Hematopoietic multipotent progenitor cell treated with erythropoietin and hydrocortisone succinate and interleukin-3 and kit ligand, for 15 days (in vitro differentiated cells): ENCODE data around the gene RREB1.
A peak's percentile ranks its signal among the peaks of the same experiment; 100 is the strongest.

Experiments
- DNase-seq: peaks from one replicate; pipeline ENCODE4 v3.0.0-alpha.2; 2015; ENCODE audit warnings: low spot score

The RREB1 gene

GRCh38 chr6:7088076-7088742 is 19.6 kb upstream of the RREB1 start:
- no peak for DNase-seq

GRCh38 chr6:7098993-7099392 is 8.8 kb upstream of the RREB1 start:
- no peak for DNase-seq

GRCh38 chr6:7100072-7100752 is 7.5 kb upstream of the RREB1 start:
- no peak for DNase-seq

- no peak for DNase-seq
Observed at GRCh38 chr6:7100753-7101081, 7.0 kb upstream of the RREB1 start.

GRCh38 chr6:7101290-7101689 is 6.5 kb upstream of the RREB1 start:
- DNase-seq: no peak

GRCh38 chr6:7104752-7105151 is 3.0 kb upstream of the RREB1 start:
- DNase-seq: no peak

- no peak for DNase-seq
Observed at GRCh38 chr6:7106215-7106751, 1.5 kb upstream of the RREB1 start.

GRCh38 chr6:7106752-7107577 is 796 bp upstream of the RREB1 start:
- peak; percentile 80 for DNase-seq

GRCh38 chr6:7108196-7108963 is 619 bp downstream of the RREB1 start:
- no peak for DNase-seq

- DNase-seq: peak; percentile 60
Observed at GRCh38 chr6:7108964-7109836, 1.4 kb downstream of the RREB1 start.

- DNase-seq: no peak
Observed at GRCh38 chr6:7110092-7110792, 2.5 kb downstream of the RREB1 start.

- DNase-seq: no peak
Observed at GRCh38 chr6:7111095-7111690, 3.4 kb downstream of the RREB1 start.

- no peak for DNase-seq
Observed at GRCh38 chr6:7112171-7112570, 4.4 kb downstream of the RREB1 start.

- peak; percentile 53 for DNase-seq
Observed at GRCh38 chr6:7112741-7113313, 5.1 kb downstream of the RREB1 start.

- DNase-seq: no peak
Observed at GRCh38 chr6:7114744-7115458, 7.1 kb downstream of the RREB1 start.

GRCh38 chr6:7115543-7116231 is 7.9 kb downstream of the RREB1 start:
- DNase-seq: no peak

GRCh38 chr6:7119272-7119801 is 11.6 kb downstream of the RREB1 start:
- no peak for DNase-seq

GRCh38 chr6:7121700-7122241 is 14.0 kb downstream of the RREB1 start:
- no peak for DNase-seq
